ENCODE data around the gene SPSB2. TPM values are rescaled to one million over a fixed set of nuclear protein-coding genes. Genes with fewer than 3 reads are reported as not detected.
"Not testable (repeated sequence)": the region's sequence is repeated elsewhere in the genome, so short reads cannot be mapped to it uniquely, and the experiment has no call there.

Gene SPSB2
- total and polyA plus RNA-seq, 9 of the 15 experiments (the other 6 are each of a cell fraction or from before 2014, with no cell fraction given) = 0.10 to 10.6 (median 1.9) TPM

- TF ChIP-seq TSHZ1 (CRISPR knock-in tag; IDR thresholded peaks at IDR 0.05) (no peak), ZBTB7A (IDR thresholded peaks at IDR 0.05; ENCODE audit: borderline replicate concordance, control insufficient read depth, low read depth, low read length) (peak; percentile 58; the same call in 1 of the 2 replicates)
These were observed 6.8 kb downstream of the SPSB2 start (continued) for GRCh38 chr12:6866163-6866919.

GRCh38 chr12:6865307-6865706 is 7.8 kb downstream of the SPSB2 start:
- FAIRE-seq; H3K9me3 ChIP-seq (replicated peaks; ENCODE audit: control insufficient read depth, insufficient read depth, low read depth, low read length); H3K4me2 ChIP-seq (ENCODE audit: insufficient read depth, low read length); H3K9me1 ChIP-seq (ENCODE audit: control insufficient read depth, insufficient read depth, low read length); ATAC-seq; H2AFZ ChIP-seq (ENCODE audit: low read depth, low read length); H3K27me3 ChIP-seq (ENCODE audit: control insufficient read depth in 2 of 2, insufficient read depth in 2 of 2, low read length in 2 of 2); H3K4me3 ChIP-seq; CTCF ChIA-PET (ENCODE audit: low intra/inter-chr PET ratio); H3K9ac ChIP-seq (ENCODE audit: insufficient read depth in 1 of 2, low read depth in 2 of 2, low read length in 2 of 2); DNase-seq (ENCODE audit: extremely low read depth in 1 of 4, low spot score in 3 of 4); BruUV-seq (replicated peaks); H3K27ac ChIP-seq (ENCODE audit: extremely low read depth, low read depth, low read length): not testable (repeated sequence)
- intact Hi-C loops (cut with micrococcal nuclease) = loop anchor here (5.0 kb wide), 1 partner anchor 77 kb away; the partner anchor contains the start of genes C12orf57 and RNU7-1
- H3K79me2 ChIP-seq (ENCODE audit: control insufficient read depth, insufficient read depth, low read length) = peaks cover 33% of the 10 kb centered on the region
- H3K4me1 ChIP-seq (replicated peaks in 1 of 2; ENCODE audit: control insufficient read depth in 2 of 2, insufficient read depth in 2 of 2, low read length in 2 of 2) = peaks cover 26 to 35% of the 10 kb centered on the region in 2 experiments; a peak in 4 of 5 replicates
- peaks cover 24% of the 10 kb centered on the region for H4K20me1 ChIP-seq (replicated peaks; ENCODE audit: control insufficient read depth, insufficient read depth, low read length)
- H3K36me3 ChIP-seq (ENCODE audit: control insufficient read depth, insufficient read depth, low read length) = peaks cover 74% of the 10 kb centered on the region
- 100% methylated on average over 3 of the region's 5 CpGs for WGBS (ENCODE audit: insufficient coverage, low coverage, missing lambda C conversion rate)
- in situ Hi-C loops (cut with MboI) = loop anchor here (5.0 kb wide), 1 partner anchor 77 kb away; the partner anchor contains the start of genes C12orf57 and RNU7-1
- POLR2A ChIA-PET = interaction anchor here (0.6 to 11.3 kb wide), 6 partner anchors 12 to 253 kb away, joined by 3 to 174 read pairs (median 3); partner anchors contain the start of genes C12orf57, CDCA3, RNU7-1 and USP5

Measured in K562 (cell line).